ENCODE results near the gene ABCF3. TPM values are rescaled to one million over a fixed set of nuclear protein-coding genes. Genes with fewer than 3 reads are reported as not detected.

The ABCF3 gene
- total and polyA plus RNA-seq, 2 of the 13 experiments (the other 11 are each of a cell fraction or from before 2014, with no cell fraction given) = 38.8 to 46.5 TPM

GRCh38 chr3:184241447-184242296, 55.7 kb downstream of the ABCF3 start (continued):
- TF ChIP-seq E2F5 (CRISPR knock-in tag; conservative IDR thresholded peaks at IDR 0.05) (no peak), ZKSCAN8 (CRISPR knock-in tag; IDR thresholded peaks at IDR 0.05; ENCODE audit: borderline replicate concordance) (peak; percentile 86; the same call in 1 of the 2 replicates), ATF4 (CRISPR knock-in tag; IDR thresholded peaks at IDR 0.05) (peak in 1 of 2 experiments; percentile 64; a peak in 1 of 4 replicates), ZNF12 (CRISPR knock-in tag; IDR thresholded peaks at IDR 0.05) (peak; percentile 83), SATB2 (CRISPR knock-in tag; IDR thresholded peaks at IDR 0.05) (no peak), ZNF20 (CRISPR knock-in tag; IDR thresholded peaks at IDR 0.05) (no peak), ZMAT5 (CRISPR knock-in tag; IDR thresholded peaks at IDR 0.05; ENCODE audit: borderline replicate concordance, low read depth) (no peak), SOX13 (IDR thresholded peaks at IDR 0.05) (no peak), SOX13 (CRISPR knock-in tag; conservative IDR thresholded peaks at IDR 0.05 in 1 of 2, IDR thresholded peaks at IDR 0.05 in 1 of 2) (peak in 1 of 2 experiments; percentile 69; a peak in 2 of 4 replicates), U2AF2 (IDR thresholded peaks at IDR 0.05; ENCODE audit: low read depth, low read length) (no peak), TERF1 (CRISPR knock-in tag; IDR thresholded peaks at IDR 0.05) (no peak), ZNF710 (CRISPR knock-in tag; IDR thresholded peaks at IDR 0.05; ENCODE audit: borderline replicate concordance) (no peak), NBN (conservative IDR thresholded peaks at IDR 0.05) (no peak), IKZF1 (IDR thresholded peaks at IDR 0.05) (no peak), IRF1 (CRISPR knock-in tag; IDR thresholded peaks at IDR 0.05; ENCODE audit: low read depth) (peak; percentile 85; the same call in 1 of the 2 replicates), ZNF770 (CRISPR knock-in tag; IDR thresholded peaks at IDR 0.05) (no peak), SMARCE1 (IDR thresholded peaks at IDR 0.05; ENCODE audit: borderline replicate concordance) (no peak), ONECUT2 (CRISPR knock-in tag; IDR thresholded peaks at IDR 0.05) (no peak), ZNF468 (CRISPR knock-in tag; IDR thresholded peaks at IDR 0.05) (peak; percentile 15; the same call in 1 of the 2 replicates), HHEX (CRISPR knock-in tag; IDR thresholded peaks at IDR 0.05) (no peak), REL (CRISPR knock-in tag; conservative IDR thresholded peaks at IDR 0.05) (no peak; the same call in 1 of the 2 replicates)

Data from HepG2 (cell line).